Mesothelial cell of epicardium (in vitro differentiated cells): ENCODE measurements around the gene SHE. TPM values are rescaled to one million over a fixed set of nuclear protein-coding genes. Genes with fewer than 3 reads are reported as not detected.

Experiments used
- DNase-seq, 2 experiments: peaks; one replicate each; pipeline ENCODE4 v3.0.0; 2021; ENCODE audit warnings: low spot score in 2 of 2; ENCODE audit not compliant: unreplicated experiment in 2 of 2
- H3K27ac Mint-ChIP-seq: 2 replicates; pipeline ENCODE4 v1.8.0; 2021; ENCODE audit warnings: mixed read lengths
- H3K27me3 Mint-ChIP-seq: 2 replicates; pipeline ENCODE4 v1.8.0; 2021; ENCODE audit warnings: low read depth, mixed read lengths
- H3K36me3 Mint-ChIP-seq: 2 replicates; pipeline ENCODE4 v1.8.0; 2021; ENCODE audit warnings: mixed read lengths
- H3K4me1 Mint-ChIP-seq: 2 replicates; pipeline ENCODE4 v1.8.0; 2021; ENCODE audit warnings: mixed read lengths
- H3K4me3 Mint-ChIP-seq: 2 replicates; pipeline ENCODE4 v1.8.0; 2021; ENCODE audit warnings: mild to moderate bottlenecking, moderate library complexity, mixed read lengths
- H3K9me3 Mint-ChIP-seq: 2 replicates; pipeline ENCODE4 v1.8.0; 2021; ENCODE audit warnings: mixed read lengths
- total RNA-seq: library from RNA; stranded (reverse); gene quantifications from 3 replicates; pipeline ENCODE4 v1.2.1, GENCODE V29; 2021
- TF ChIP-seq, protein P1 (sequence below): fragments of 200-600 bp; sonication (generic); IDR thresholded peaks from one replicate; pipeline ENCODE4 v1.5.0; 2021; ENCODE audit warnings: antibody characterized with exemption; ENCODE audit not compliant: unreplicated experiment

SHE gene
- total RNA-seq, 1 donor from 2014 or later = 0.29 TPM

GRCh38 chr1:154430903-154431302, 71.3 kb downstream of the SHE start:
- TF ChIP-seq, protein P1, sequence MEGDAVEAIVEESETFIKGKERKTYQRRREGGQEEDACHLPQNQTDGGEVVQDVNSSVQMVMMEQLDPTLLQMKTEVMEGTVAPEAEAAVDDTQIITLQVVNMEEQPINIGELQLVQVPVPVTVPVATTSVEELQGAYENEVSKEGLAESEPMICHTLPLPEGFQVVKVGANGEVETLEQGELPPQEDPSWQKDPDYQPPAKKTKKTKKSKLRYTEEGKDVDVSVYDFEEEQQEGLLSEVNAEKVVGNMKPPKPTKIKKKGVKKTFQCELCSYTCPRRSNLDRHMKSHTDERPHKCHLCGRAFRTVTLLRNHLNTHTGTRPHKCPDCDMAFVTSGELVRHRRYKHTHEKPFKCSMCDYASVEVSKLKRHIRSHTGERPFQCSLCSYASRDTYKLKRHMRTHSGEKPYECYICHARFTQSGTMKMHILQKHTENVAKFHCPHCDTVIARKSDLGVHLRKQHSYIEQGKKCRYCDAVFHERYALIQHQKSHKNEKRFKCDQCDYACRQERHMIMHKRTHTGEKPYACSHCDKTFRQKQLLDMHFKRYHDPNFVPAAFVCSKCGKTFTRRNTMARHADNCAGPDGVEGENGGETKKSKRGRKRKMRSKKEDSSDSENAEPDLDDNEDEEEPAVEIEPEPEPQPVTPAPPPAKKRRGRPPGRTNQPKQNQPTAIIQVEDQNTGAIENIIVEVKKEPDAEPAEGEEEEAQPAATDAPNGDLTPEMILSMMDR = no peak
- Mint-ChIP-seq H3K27me3 (no peaks in the 10 kb centered on the region), H3K27ac (no peak overlapping the region)

GRCh38 chr1:154429841-154430611, 72.2 kb downstream of the SHE start:
- H3K4me1 Mint-ChIP-seq = peaks cover 50% of the 10 kb centered on the region
- H3K4me3 Mint-ChIP-seq = no peak overlapping the region
- DNase-seq = no peak
- H3K9me3 Mint-ChIP-seq = no peaks in the 10 kb centered on the region
- TF ChIP-seq, protein P1 = no peak
- H3K27ac Mint-ChIP-seq = no peak overlapping the region
- no peaks in the 10 kb centered on the region for H3K27me3 Mint-ChIP-seq
- H3K36me3 Mint-ChIP-seq = no peaks in the 10 kb centered on the region

More at GRCh38 chr1:154430903-154431302, 71.3 kb downstream of the SHE start:
- no peaks in the 10 kb centered on the region for H3K9me3 Mint-ChIP-seq
- no peak overlapping the region for H3K4me3 Mint-ChIP-seq
- no peak for DNase-seq
- peaks cover 50% of the 10 kb centered on the region for H3K4me1 Mint-ChIP-seq
- no peaks in the 10 kb centered on the region for H3K36me3 Mint-ChIP-seq

Other genes with a start within 250 kb of the SHE start
- gene HAX1, start 229.8 kb downstream of the SHE start, total RNA-seq = 34.7 to 38.3 TPM (median 36.8 TPM) in 3 replicates
- 0.57 to 1.00 TPM (median 0.60 TPM) in 3 replicates for gene AQP10, start 181.3 kb downstream of the SHE start, total RNA-seq
- gene ATP8B2, start 176.9 kb downstream of the SHE start, total RNA-seq = 37.5 to 38.8 TPM (median 38.6 TPM) in 3 replicates
- 0.78 to 1.2 TPM (median 0.97 TPM) in 3 replicates for gene IL6R, start 97.1 kb downstream of the SHE start, total RNA-seq
- gene TDRD10, start 193 bp downstream of the SHE start, total RNA-seq = 0.18 to 0.69 TPM (median 0.31 TPM) in 3 replicates
- gene UBE2Q1, start 56.2 kb upstream of the SHE start, total RNA-seq = 56.8 to 60.1 TPM (median 57.6 TPM) in 3 replicates
- 0.31 to 0.58 TPM (median 0.45 TPM) in 3 replicates for gene CHRNB2, start 65.4 kb upstream of the SHE start, total RNA-seq
- 224 to 232 TPM (median 229 TPM) in 3 replicates for gene ADAR, start 105.8 kb upstream of the SHE start, total RNA-seq